ENCODE measurements around the gene NDUFB3. TPM values are rescaled to one million over a fixed set of nuclear protein-coding genes. Genes with fewer than 3 reads are reported as not detected.

The NDUFB3 gene
- total RNA-seq, 2 donors from 2014 or later: 28.1 to 32.1 TPM

GRCh38 chr2:201110615-201111014 is 38.8 kb downstream of the NDUFB3 start:
- H3K4me3 ChIP-seq: no peak overlapping the region
- DNase-seq (ENCODE audit: low spot score) (no peak), ATAC-seq (ENCODE audit: insufficient number of reproducible peaks, low FRiP score, low read depth) (no peak)
- TF ChIP-seq, protein P1, sequence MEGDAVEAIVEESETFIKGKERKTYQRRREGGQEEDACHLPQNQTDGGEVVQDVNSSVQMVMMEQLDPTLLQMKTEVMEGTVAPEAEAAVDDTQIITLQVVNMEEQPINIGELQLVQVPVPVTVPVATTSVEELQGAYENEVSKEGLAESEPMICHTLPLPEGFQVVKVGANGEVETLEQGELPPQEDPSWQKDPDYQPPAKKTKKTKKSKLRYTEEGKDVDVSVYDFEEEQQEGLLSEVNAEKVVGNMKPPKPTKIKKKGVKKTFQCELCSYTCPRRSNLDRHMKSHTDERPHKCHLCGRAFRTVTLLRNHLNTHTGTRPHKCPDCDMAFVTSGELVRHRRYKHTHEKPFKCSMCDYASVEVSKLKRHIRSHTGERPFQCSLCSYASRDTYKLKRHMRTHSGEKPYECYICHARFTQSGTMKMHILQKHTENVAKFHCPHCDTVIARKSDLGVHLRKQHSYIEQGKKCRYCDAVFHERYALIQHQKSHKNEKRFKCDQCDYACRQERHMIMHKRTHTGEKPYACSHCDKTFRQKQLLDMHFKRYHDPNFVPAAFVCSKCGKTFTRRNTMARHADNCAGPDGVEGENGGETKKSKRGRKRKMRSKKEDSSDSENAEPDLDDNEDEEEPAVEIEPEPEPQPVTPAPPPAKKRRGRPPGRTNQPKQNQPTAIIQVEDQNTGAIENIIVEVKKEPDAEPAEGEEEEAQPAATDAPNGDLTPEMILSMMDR (IDR thresholded peaks at IDR 0.05): no peak
- no peaks in the 10 kb centered on the region for H3K36me3 ChIP-seq
- peaks cover 0 to 10% of the 10 kb centered on the region in 2 donors for H3K4me1 ChIP-seq (ENCODE audit: control insufficient read depth in 1 of 2, low read depth in 2 of 2)
- H3K27me3 ChIP-seq (replicated peaks; ENCODE audit: insufficient read depth): no peaks in the 10 kb centered on the region
- no peaks in the 10 kb centered on the region for H3K9me3 ChIP-seq
- no peak overlapping the region for H3K27ac ChIP-seq

- no peak for DNase-seq (ENCODE audit: low spot score)
- TF ChIP-seq, protein P1 (IDR thresholded peaks at IDR 0.05): no peak
- Histone ChIP-seq H3K27me3 (replicated peaks; ENCODE audit: insufficient read depth) (no peaks in the 10 kb centered on the region), H3K27ac (no peak overlapping the region), H3K4me1 (ENCODE audit: control insufficient read depth in 1 of 2, low read depth in 2 of 2) (peaks cover 0 to 10% of the 10 kb centered on the region in 2 donors), H3K9me3 (no peaks in the 10 kb centered on the region), H3K36me3 (no peaks in the 10 kb centered on the region), H3K4me3 (no peak overlapping the region)
- no peak for ATAC-seq (ENCODE audit: insufficient number of reproducible peaks, low FRiP score, low read depth)
Measured at GRCh38 chr2:201111096-201111495, 39.3 kb downstream of the NDUFB3 start.

- H3K27me3 ChIP-seq (replicated peaks; ENCODE audit: insufficient read depth): no peaks in the 10 kb centered on the region
- TF ChIP-seq, protein P1 (IDR thresholded peaks at IDR 0.05): no peak
- H3K36me3 ChIP-seq: no peaks in the 10 kb centered on the region
- H3K4me1 ChIP-seq (ENCODE audit: control insufficient read depth in 1 of 2, low read depth in 2 of 2): peaks cover 0 to 19% of the 10 kb centered on the region in 2 donors
- H3K4me3 ChIP-seq: no peak overlapping the region
- DNase-seq (ENCODE audit: low spot score) (no peak), ATAC-seq (ENCODE audit: insufficient number of reproducible peaks, low FRiP score, low read depth) (no peak)
- no peaks in the 10 kb centered on the region for H3K9me3 ChIP-seq
- no peak overlapping the region for H3K27ac ChIP-seq
Measured at GRCh38 chr2:201114350-201114749, 42.5 kb downstream of the NDUFB3 start.

DNA sequence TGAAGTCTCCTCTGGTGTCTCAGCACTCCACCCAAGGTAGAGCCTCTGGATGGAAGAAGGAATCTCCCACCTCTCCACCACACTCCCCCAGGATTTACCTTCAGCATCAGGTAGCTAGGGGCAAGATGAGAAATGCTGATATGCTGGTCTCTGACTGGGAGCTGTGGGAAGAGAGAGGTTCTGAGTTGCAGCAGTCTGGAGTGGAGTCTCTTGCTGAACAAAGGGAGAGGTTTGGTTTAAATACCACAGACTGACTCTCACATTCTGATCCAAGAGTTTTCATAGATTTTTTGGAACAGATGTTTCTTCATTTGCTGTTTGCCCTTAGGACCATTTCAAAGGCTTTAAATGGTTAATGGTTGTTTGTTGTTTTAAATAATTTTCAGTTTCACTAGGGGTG is 43.0 kb downstream of the NDUFB3 start:
- H3K4me3 ChIP-seq: no peak overlapping the region
- TF ChIP-seq, protein P1 (IDR thresholded peaks at IDR 0.05): no peak
- H3K9me3 ChIP-seq: no peaks in the 10 kb centered on the region
- DNase-seq (ENCODE audit: low spot score): no peak
- H3K4me1 ChIP-seq (ENCODE audit: control insufficient read depth in 1 of 2, low read depth in 2 of 2): peaks cover 4 to 24% of the 10 kb centered on the region in 2 donors
- H3K27ac ChIP-seq: peak overlapping the region; percentile 99 to 100
- H3K27me3 ChIP-seq (replicated peaks; ENCODE audit: insufficient read depth): no peaks in the 10 kb centered on the region
- ATAC-seq (ENCODE audit: insufficient number of reproducible peaks, low FRiP score, low read depth): no peak
- H3K36me3 ChIP-seq: no peaks in the 10 kb centered on the region

GRCh38 chr2:201116115-201116958 is 44.5 kb downstream of the NDUFB3 start, which contains the start of gene CFLAR:
TSS of gene CFLAR (plus strand) at chr2:201116164. CDS start at chr2:201129866, 13,702 bp downstream.
- DNase-seq (ENCODE audit: low spot score): peak; percentile 46
- TF ChIP-seq, protein P1 (IDR thresholded peaks at IDR 0.05): no peak

More at GRCh38 chr2:201116115-201116958, 44.5 kb downstream of the NDUFB3 start, which contains the start of gene CFLAR:
- Histone ChIP-seq H3K27ac (peak within 1 kb of the TSS; percentile 99 to 100), H3K27me3 (replicated peaks; ENCODE audit: insufficient read depth) (no peaks in the 10 kb centered on the region), H3K4me1 (ENCODE audit: control insufficient read depth in 1 of 2, low read depth in 2 of 2) (peaks cover 18 to 38% of the 10 kb centered on the region in 2 donors), H3K36me3 (no peaks in the 10 kb centered on the region), H3K9me3 (no peaks in the 10 kb centered on the region), H3K4me3 (peak within 1 kb of the TSS; percentile 97)
- ATAC-seq (ENCODE audit: insufficient number of reproducible peaks, low FRiP score, low read depth): peak; percentile 21
